T-helper 2 cell treated with Interferon-gamma antibody and Interleukin-4, amounts not matched to agents 5 μg/mL and 100 μg/mL, for 36 hours (primary cell): Measurements from ENCODE around the gene SCPEP1.
"Not testable (repeated sequence)": the region's sequence is repeated elsewhere in the genome, so short reads cannot be mapped to it uniquely, and the experiment has no call there.

Experiments
- DNase-seq: peaks from one replicate; pipeline ENCODE4 v3.0.0; 2021; ENCODE audit warnings: low spot score
- H3K27ac Mint-ChIP-seq: one replicate; pipeline ENCODE4 v1.8.0; 2021; ENCODE audit warnings: mild to moderate bottlenecking, mixed read lengths
- H3K27me3 Mint-ChIP-seq: one replicate; pipeline ENCODE4 v1.8.0; 2021; ENCODE audit warnings: low read depth, mixed read lengths
- H3K36me3 Mint-ChIP-seq: one replicate; pipeline ENCODE4 v1.8.0; 2021; ENCODE audit warnings: low read depth, mixed read lengths
- H3K4me1 Mint-ChIP-seq: one replicate; pipeline ENCODE4 v1.8.0; 2021; ENCODE audit warnings: low read depth, mixed read lengths
- H3K4me3 Mint-ChIP-seq: one replicate; pipeline ENCODE4 v1.8.0; 2022; ENCODE audit warnings: mild to moderate bottlenecking, moderate library complexity, mixed read lengths
- H3K9me3 Mint-ChIP-seq: one replicate; pipeline ENCODE4 v1.8.0; 2021; ENCODE audit warnings: mixed read lengths

Gene SCPEP1

GRCh38 chr17:56943505-56944125, 34.3 kb upstream of the SCPEP1 start:
- DNase-seq, result no peak
- H3K27me3 Mint-ChIP-seq, result no peaks in the 10 kb centered on the region
- no peaks in the 10 kb centered on the region for H3K9me3 Mint-ChIP-seq
- peaks cover 6% of the 10 kb centered on the region for H3K4me1 Mint-ChIP-seq
- H3K36me3 Mint-ChIP-seq, result peaks cover 39% of the 10 kb centered on the region
- H3K4me3 Mint-ChIP-seq, result no peak overlapping the region
- no peak overlapping the region for H3K27ac Mint-ChIP-seq

GRCh38 chr17:56945938-56946505, 31.9 kb upstream of the SCPEP1 start:
- Mint-ChIP-seq H3K4me1 (peaks cover 4% of the 10 kb centered on the region), H3K27me3 (no peaks in the 10 kb centered on the region), H3K4me3 (no peak overlapping the region), H3K27ac (no peak overlapping the region), H3K9me3 (no peaks in the 10 kb centered on the region), H3K36me3 (peaks cover 44% of the 10 kb centered on the region)
- no peak for DNase-seq

GRCh38 chr17:56947741-56948140, 30.2 kb upstream of the SCPEP1 start:
- H3K4me1 Mint-ChIP-seq, result peaks cover 4% of the 10 kb centered on the region
- H3K9me3 Mint-ChIP-seq, result no peaks in the 10 kb centered on the region
- no peak overlapping the region for H3K27ac Mint-ChIP-seq
- H3K27me3 Mint-ChIP-seq, result no peaks in the 10 kb centered on the region
- H3K4me3 Mint-ChIP-seq, result no peak overlapping the region
- no peak for DNase-seq
- peaks cover 41% of the 10 kb centered on the region for H3K36me3 Mint-ChIP-seq

- H3K27me3 Mint-ChIP-seq, result no peaks in the 10 kb centered on the region
- no peak for DNase-seq
- no peaks in the 10 kb centered on the region for H3K9me3 Mint-ChIP-seq
- no peak overlapping the region for H3K4me3 Mint-ChIP-seq
- H3K27ac Mint-ChIP-seq, result no peak overlapping the region
- peaks cover 4% of the 10 kb centered on the region for H3K4me1 Mint-ChIP-seq
- peaks cover 37% of the 10 kb centered on the region for H3K36me3 Mint-ChIP-seq
Observed at GRCh38 chr17:56948491-56948890, 29.4 kb upstream of the SCPEP1 start.

GRCh38 chr17:56949595-56949994, 28.3 kb upstream of the SCPEP1 start:
- no peaks in the 10 kb centered on the region for H3K27me3 Mint-ChIP-seq
- H3K36me3 Mint-ChIP-seq, result peaks cover 33% of the 10 kb centered on the region
- no peak for DNase-seq
- H3K4me3 Mint-ChIP-seq, result no peak overlapping the region
- H3K9me3 Mint-ChIP-seq, result no peaks in the 10 kb centered on the region
- peaks cover 4% of the 10 kb centered on the region for H3K4me1 Mint-ChIP-seq
- H3K27ac Mint-ChIP-seq, result no peak overlapping the region

GRCh38 chr17:56956992-56957391, 20.9 kb upstream of the SCPEP1 start:
- no peak overlapping the region for H3K4me3 Mint-ChIP-seq
- H3K36me3 Mint-ChIP-seq, result peaks cover 7% of the 10 kb centered on the region
- no peaks in the 10 kb centered on the region for H3K27me3 Mint-ChIP-seq
- H3K4me1 Mint-ChIP-seq, result peaks cover 16% of the 10 kb centered on the region
- no peak overlapping the region for H3K27ac Mint-ChIP-seq
- no peak for DNase-seq
- H3K9me3 Mint-ChIP-seq, result no peaks in the 10 kb centered on the region

- no peaks in the 10 kb centered on the region for H3K27me3 Mint-ChIP-seq
- H3K36me3 Mint-ChIP-seq, result peaks cover 2% of the 10 kb centered on the region
- peak within 1 kb of the TSS; percentile 82 for H3K4me3 Mint-ChIP-seq
- H3K4me1 Mint-ChIP-seq, result peaks cover 19% of the 10 kb centered on the region
- H3K9me3 Mint-ChIP-seq, result no peaks in the 10 kb centered on the region
- peak; percentile 90 for DNase-seq
- H3K27ac Mint-ChIP-seq, result peak within 1 kb of the TSS; percentile 82
Observed at GRCh38 chr17:56960596-56961538, 17.1 kb upstream of the SCPEP1 start, which contains the start of gene COIL. Gene COIL (minus strand): TSS chr17:56961050. CDS start chr17:56961019, 31 bp downstream.

- not testable (repeated sequence) for DNase-seq, H3K36me3 Mint-ChIP-seq, H3K27ac Mint-ChIP-seq, H3K27me3 Mint-ChIP-seq, H3K9me3 Mint-ChIP-seq, H3K4me3 Mint-ChIP-seq, H3K4me1 Mint-ChIP-seq
Observed at GRCh38 chr17:56965241-56965640, 12.7 kb upstream of the SCPEP1 start.

GRCh38 chr17:56965681-56966080, 12.2 kb upstream of the SCPEP1 start:
- not testable (repeated sequence) for H3K9me3 Mint-ChIP-seq, H3K4me1 Mint-ChIP-seq, H3K4me3 Mint-ChIP-seq, H3K36me3 Mint-ChIP-seq, H3K27me3 Mint-ChIP-seq, DNase-seq, H3K27ac Mint-ChIP-seq

- Mint-ChIP-seq H3K9me3 (peaks cover 3% of the 10 kb centered on the region), H3K36me3 (no peaks in the 10 kb centered on the region), H3K4me3 (no peak overlapping the region), H3K4me1 (peaks cover 3% of the 10 kb centered on the region), H3K27ac (no peak overlapping the region), H3K27me3 (peaks cover 10% of the 10 kb centered on the region)
- no peak for DNase-seq
Observed at GRCh38 chr17:56966338-56966737, 11.6 kb upstream of the SCPEP1 start.

- H3K4me1 Mint-ChIP-seq, result no peaks in the 10 kb centered on the region
- no peak overlapping the region for H3K4me3 Mint-ChIP-seq
- H3K27me3 Mint-ChIP-seq, result peaks cover 33% of the 10 kb centered on the region
- no peak for DNase-seq
- H3K27ac Mint-ChIP-seq, result no peak overlapping the region
- peaks cover 3% of the 10 kb centered on the region for H3K9me3 Mint-ChIP-seq
- H3K36me3 Mint-ChIP-seq, result no peaks in the 10 kb centered on the region
Observed at GRCh38 chr17:56970974-56971373, 7.0 kb upstream of the SCPEP1 start.

- Mint-ChIP-seq H3K27ac (no peak overlapping the region), H3K36me3 (no peaks in the 10 kb centered on the region), H3K4me1 (peaks cover 6% of the 10 kb centered on the region), H3K27me3 (peaks cover 36% of the 10 kb centered on the region), H3K4me3 (no peak overlapping the region), H3K9me3 (peaks cover 3% of the 10 kb centered on the region)
- DNase-seq, result no peak
Observed at GRCh38 chr17:56972111-56972730, 5.7 kb upstream of the SCPEP1 start.

GRCh38 chr17:56973520-56973919, 4.4 kb upstream of the SCPEP1 start:
- peaks cover 3% of the 10 kb centered on the region for H3K9me3 Mint-ChIP-seq
- H3K4me3 Mint-ChIP-seq, result no peak overlapping the region

GRCh38 chr17:56974055-56974454, 3.9 kb upstream of the SCPEP1 start:
- no peak overlapping the region for H3K4me3 Mint-ChIP-seq

More at GRCh38 chr17:56973520-56973919, 4.4 kb upstream of the SCPEP1 start:
- H3K4me1 Mint-ChIP-seq, result peaks cover 10% of the 10 kb centered on the region
- H3K36me3 Mint-ChIP-seq, result no peaks in the 10 kb centered on the region
- H3K27ac Mint-ChIP-seq, result no peak overlapping the region
- no peak for DNase-seq
- peaks cover 31% of the 10 kb centered on the region for H3K27me3 Mint-ChIP-seq

More at GRCh38 chr17:56974055-56974454, 3.9 kb upstream of the SCPEP1 start:
- no peaks in the 10 kb centered on the region for H3K36me3 Mint-ChIP-seq
- no peak for DNase-seq
- H3K27me3 Mint-ChIP-seq, result peaks cover 31% of the 10 kb centered on the region
- peaks cover 16% of the 10 kb centered on the region for H3K4me1 Mint-ChIP-seq
- H3K27ac Mint-ChIP-seq, result no peak overlapping the region
- H3K9me3 Mint-ChIP-seq, result peaks cover 3% of the 10 kb centered on the region
